Esophagus squamous epithelium (tissue), 5 donors: ENCODE measurements around the gene PLSCR2. TPM values are rescaled to one million over a fixed set of nuclear protein-coding genes. Genes with fewer than 3 reads are reported as not detected.

Source experiments
- DNase-seq: peaks from one replicate; lab custom pipeline; 2025; lab: John Stamatoyannopoulos, UW
- H3K27ac ChIP-seq, 4 donors: fragments of 200-600 bp; sonication (generic); one replicate each; pipeline ENCODE4 v1.5.1; 2016 to 2019; ENCODE audit warnings: mild to moderate bottlenecking in 1 of 4
- H3K27me3 ChIP-seq, 4 donors: fragments of 200-600 bp; sonication (generic); 1 replicate in 3 of 4; 2 replicates in 1 of 4; pipeline versions ENCODE4 v1.5.1 to v1.6.0; 2017 to 2021; ENCODE audit warnings: antibody characterized with exemption in 1 of 4
- H3K36me3 ChIP-seq, 3 donors: fragments of 200-600 bp; sonication (generic); one replicate each; pipeline ENCODE4 v1.5.1; 2016 to 2019
- H3K4me1 ChIP-seq, 3 donors: fragments of 200-600 bp; sonication (generic); one replicate each; pipeline ENCODE4 v1.5.1; 2017 to 2019
- H3K4me3 ChIP-seq, 4 donors: fragments of 200-600 bp; sonication (generic); 1 replicate in 3 of 4; 2 replicates in 1 of 4; pipeline ENCODE4 v1.5.1; 2016 to 2019; ENCODE audit warnings: mild to moderate bottlenecking in 2 of 4, moderate library complexity in 1 of 4
- H3K9me3 ChIP-seq, 3 donors: fragments of 200-600 bp; sonication (generic); one replicate each; pipeline ENCODE4 v1.5.1; 2016 to 2019
- CTCF ChIP-seq, 6 experiments: fragments of 450-650 bp in 4 of 6; fragments of 200-600 bp in 2 of 6; sonication (generic) in 2 of 6; IDR thresholded peaks; one replicate each; pipeline ENCODE4 v1.5.1; 2016 to 2019; ENCODE audit warnings: antibody characterized with exemption in 6 of 6, mild to moderate bottlenecking in 4 of 6, moderate library complexity in 4 of 6
- POLR2A ChIP-seq, 4 donors: fragments of 450-650 bp; IDR thresholded peaks; one replicate each; pipeline ENCODE4 v1.6.1; 2017; ENCODE audit warnings: antibody characterized with exemption in 4 of 4, mild to moderate bottlenecking in 4 of 4, moderate library complexity in 3 of 4
- WGBS, 2 donors: methylation state at CpG; one replicate each; pipeline ENCODE4 v1.1.5; 2018; 5-methylcytosine and 5-hydroxymethylcytosine counted together
- intact Hi-C: fragments of 100-400 bp; cut with DNase I; formaldehyde crosslinking; loops from one replicate; pipeline ENCODE4 v1.15.0; 2022
- total RNA-seq, 4 donors: library from RNA; depleted of rRNA; stranded (reverse); fragments of >200 nt; gene quantifications; one replicate each; pipeline ENCODE4 v1.1.0, GENCODE V29; 2016
- donor health status: DM: yes; HTN: yes; CAD: no.

Gene PLSCR2
- total RNA-seq, 4 donors from 2014 or later = not detected

DNA sequence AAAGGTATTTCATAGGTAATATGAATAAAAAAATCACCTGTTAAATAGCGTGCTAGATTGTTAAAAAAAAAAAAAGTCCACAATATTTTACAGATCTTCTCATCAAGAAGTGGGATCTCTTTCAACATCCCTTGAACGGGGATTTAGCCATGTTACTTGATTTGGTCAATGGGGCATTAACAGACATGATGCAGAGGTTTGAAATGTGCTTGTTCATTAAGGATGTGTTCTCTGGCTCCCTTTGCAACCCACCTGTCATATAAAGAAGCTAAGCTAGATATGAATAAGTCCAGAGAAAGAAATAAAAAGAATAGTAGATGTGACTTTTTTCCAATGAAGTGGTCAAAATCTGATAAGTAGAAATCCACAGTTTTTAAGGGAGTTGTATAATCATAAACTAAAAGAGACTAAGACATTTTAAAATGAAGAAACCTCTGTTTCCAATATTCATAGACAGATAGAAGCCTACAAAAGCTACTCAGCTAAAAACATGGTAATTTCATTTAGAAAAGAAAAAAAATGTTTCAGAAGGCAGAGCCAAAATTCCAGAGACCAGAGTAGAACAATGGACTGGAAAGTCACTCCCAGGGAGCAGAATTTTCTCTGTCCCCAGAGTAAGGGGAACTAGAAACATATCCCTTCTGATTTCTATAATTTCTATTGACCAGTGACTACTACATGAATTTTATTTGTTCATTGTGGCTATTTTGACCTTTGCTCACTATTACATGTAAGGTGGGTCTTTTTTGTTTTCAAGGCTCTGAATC is 79.2 kb downstream of the PLSCR2 start:
- TF ChIP-seq POLR2A (IDR thresholded peaks at IDR 0.05) (no peak), CTCF (IDR thresholded peaks at IDR 0.05) (no peak)
- Histone ChIP-seq H3K4me3 (no peak overlapping the region), H3K4me1 (peaks cover 0 to 9% (median 0%) of the 10 kb centered on the region in 3 donors), H3K27ac (peak overlapping the region in 2 of 4 donors; percentile 1 to 12), H3K36me3 (no peaks in the 10 kb centered on the region), H3K9me3 (no peaks in the 10 kb centered on the region), H3K27me3 (no peaks in the 10 kb centered on the region)
- intact Hi-C loops = no loop called here
- 46 to 76% methylated on average over 2 of the region's 2 CpGs for WGBS, 2 donors
- no peak for DNase-seq

GRCh38 chr3:146387566-146387965 is 81.8 kb downstream of the PLSCR2 start:
- intact Hi-C loops = no loop called here
- Histone ChIP-seq H3K36me3 (no peaks in the 10 kb centered on the region), H3K9me3 (no peaks in the 10 kb centered on the region), H3K4me1 (peaks cover 0 to 9% (median 0%) of the 10 kb centered on the region in 3 donors), H3K27ac (no peak overlapping the region), H3K4me3 (no peak overlapping the region), H3K27me3 (no peaks in the 10 kb centered on the region)
- TF ChIP-seq POLR2A (IDR thresholded peaks at IDR 0.05) (no peak), CTCF (IDR thresholded peaks at IDR 0.05) (no peak)
- DNase-seq = no peak
- WGBS, 2 donors = 60 to 63% methylated on average over 2 of the region's 2 CpGs

GRCh38 chr3:146386936-146387335 is 82.4 kb downstream of the PLSCR2 start:
- Histone ChIP-seq H3K27me3 (no peaks in the 10 kb centered on the region), H3K9me3 (no peaks in the 10 kb centered on the region), H3K4me1 (peaks cover 0 to 9% (median 0%) of the 10 kb centered on the region in 3 donors), H3K36me3 (no peaks in the 10 kb centered on the region), H3K4me3 (no peak overlapping the region), H3K27ac (no peak overlapping the region)
- TF ChIP-seq POLR2A (IDR thresholded peaks at IDR 0.05) (no peak), CTCF (IDR thresholded peaks at IDR 0.05) (no peak)
- DNase-seq = no peak
- intact Hi-C loops = no loop called here
- 50% methylated on average over 1 of the region's 1 CpG for WGBS, 2 donors

DNA sequence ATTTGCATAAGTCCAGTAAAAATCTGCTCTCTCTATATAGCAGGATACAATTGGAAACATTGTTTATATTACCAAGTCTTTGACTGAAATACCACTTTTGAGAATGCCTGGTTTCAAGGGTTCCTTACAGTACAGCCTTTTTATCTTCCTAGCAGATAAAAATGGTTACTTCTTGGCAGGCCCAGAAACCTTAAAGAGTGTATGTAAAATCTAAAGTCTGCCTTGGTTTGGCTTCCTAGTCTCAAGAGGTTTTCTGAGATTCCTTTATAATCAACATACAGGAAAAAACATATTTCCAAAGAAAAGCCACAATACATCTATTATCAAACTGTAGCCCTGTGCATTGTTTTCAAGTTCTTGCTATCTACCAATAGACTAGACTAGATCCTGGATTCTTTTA is 84.6 kb downstream of the PLSCR2 start:
- DNase-seq = no peak
- Histone ChIP-seq H3K36me3 (no peaks in the 10 kb centered on the region), H3K4me1 (no peaks in the 10 kb centered on the region), H3K4me3 (no peak overlapping the region), H3K9me3 (no peaks in the 10 kb centered on the region), H3K27me3 (no peaks in the 10 kb centered on the region), H3K27ac (no peak overlapping the region)
- no peak for TF ChIP-seq POLR2A (IDR thresholded peaks at IDR 0.05)
- TF ChIP-seq CTCF (IDR thresholded peaks at IDR 0.05) = no peak
- intact Hi-C loops = no loop called here

Other genes starting within 250 kb of the PLSCR2 start
- 10 to 100 TPM in 2 of 4 donors, 1 to 10 TPM in 2; 5.5 to 39.1 (median 13.4) TPM for gene PLSCR4, start 218.5 kb downstream of the PLSCR2 start, total RNA-seq
- 100 to 1,000 TPM in 1 of 4 donors, 10 to 100 TPM in 3; 51.1 to 138 (median 63.3) TPM for gene PLSCR1, start 75.0 kb upstream of the PLSCR2 start, total RNA-seq
- gene PLSCR5, start 135.8 kb upstream of the PLSCR2 start, total RNA-seq = not detected